Prostate gland (tissue), 2 donors: ENCODE results near the gene TRAPPC12. TPM values are rescaled to one million over a fixed set of nuclear protein-coding genes. Genes with fewer than 3 reads are reported as not detected.
"Not testable (repeated sequence)": the region's sequence is repeated elsewhere in the genome, so short reads cannot be mapped to it uniquely, and the experiment has no call there.

Experiments used
- DNase-seq: peaks from one replicate; pipeline ENCODE4 v3.0.0-alpha.2; 2019; ENCODE audit warnings: low spot score
- H3K27ac ChIP-seq, 2 donors: fragments of 200-600 bp; sonication (generic); 2 replicates each; pipeline ENCODE4 v1.5.1; 2017 to 2019
- H3K27me3 ChIP-seq: fragments of 200-600 bp; sonication (generic); replicated peaks from 2 replicates; pipeline ENCODE4 v1.5.1; 2019; ENCODE audit not compliant: insufficient read depth
- H3K36me3 ChIP-seq, 2 donors: fragments of 200-600 bp; sonication (generic); 1 replicate in 1 of 2; 2 replicates in 1 of 2; pipeline versions ENCODE4 v1.5.1 to v1.8.1; 2017 to 2019
- H3K4me1 ChIP-seq: fragments of 200-600 bp; sonication (generic); replicated peaks from 2 replicates; pipeline ENCODE4 v1.5.1; 2019
- H3K4me3 ChIP-seq, 2 donors: fragments of 200-600 bp; sonication (generic); 2 replicates each; pipeline ENCODE4 v1.5.1; 2017 to 2019
- H3K9me3 ChIP-seq: fragments of 200-600 bp; sonication (generic); 2 replicates; pipeline ENCODE4 v1.5.1; 2017
- POLR2A ChIP-seq: fragments of 450-650 bp; IDR thresholded peaks from one replicate; pipeline ENCODE4 v1.6.1; 2016; ENCODE audit warnings: antibody characterized with exemption, mild to moderate bottlenecking
- POLR2AphosphoS5 ChIP-seq: sonication (generic); formaldehyde crosslinking; IDR thresholded peaks from one replicate; pipeline ENCODE4 v1.6.1; 2017; ENCODE audit warnings: antibody characterized with exemption
- WGBS: methylation state at CpG from one replicate; pipeline ENCODE4 v1.1.5; 2018; 5-methylcytosine and 5-hydroxymethylcytosine counted together
- intact Hi-C: fragments of 100-400 bp; cut with DNase I; formaldehyde crosslinking; loops from one replicate; pipeline ENCODE4 v1.14.2; 2022
- total RNA-seq, 2 donors: library from RNA; depleted of rRNA; stranded (reverse); fragments of >200 nt; gene quantifications; one replicate each; pipeline ENCODE4 v1.1.0, GENCODE V29; 2016
- TF ChIP-seq, protein P1 (sequence below), 4 experiments: fragments of 200-600 bp in 2 of 4; fragments of 450-650 bp in 2 of 4; sonication (generic) in 2 of 4; IDR thresholded peaks; 1 replicate in 3 of 4; 2 replicates in 1 of 4; pipeline ENCODE4 v1.5.1; 2016 to 2019; ENCODE audit warnings: antibody characterized with exemption in 4 of 4, mild to moderate bottlenecking in 2 of 4, moderate library complexity in 2 of 4

Gene TRAPPC12
- total RNA-seq, 2 donors from 2014 or later: 114 to 128 TPM

DNA sequence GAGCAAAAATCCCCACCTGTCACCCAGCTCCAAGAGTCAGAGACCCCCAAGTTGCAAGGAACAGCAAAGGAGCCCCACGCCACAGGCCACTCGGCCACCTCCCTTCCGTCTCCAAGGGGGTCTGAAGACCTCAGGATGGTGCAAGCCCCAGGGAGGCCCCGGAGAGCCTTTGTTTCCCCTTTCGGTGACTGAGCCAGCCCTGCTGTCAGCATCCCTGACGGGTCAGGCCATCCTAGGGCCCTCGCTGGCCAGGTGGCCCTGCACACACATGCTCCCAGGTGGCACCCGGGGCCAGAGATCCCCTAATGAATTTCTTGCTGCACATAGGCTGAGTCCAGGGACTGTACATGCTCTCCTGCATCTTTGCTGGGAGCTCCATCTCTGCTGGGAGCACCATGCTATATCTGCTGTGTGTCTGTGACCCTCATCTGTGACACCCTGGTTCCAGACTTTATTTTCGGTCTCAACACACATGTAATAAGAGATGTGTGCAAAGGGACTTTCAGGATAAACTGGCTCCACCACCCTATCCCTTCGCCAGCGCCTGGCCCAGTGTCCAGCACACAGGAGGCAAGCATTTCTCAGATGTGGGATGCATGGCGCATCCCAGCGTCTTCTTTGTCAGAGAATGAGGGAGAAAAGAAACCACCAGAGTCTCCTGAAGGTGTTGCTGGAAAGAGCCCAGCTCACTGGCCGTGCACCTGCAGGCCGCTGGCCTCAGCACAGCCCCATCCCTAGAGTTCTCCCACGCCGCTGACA is 112.4 kb downstream of the TRAPPC12 start:
- Histone ChIP-seq H3K36me3 (peaks cover 0 to 9% of the 10 kb centered on the region in 2 donors), H3K27ac (no peak overlapping the region), H3K27me3 (no peaks in the 10 kb centered on the region), H3K4me1 (no peaks in the 10 kb centered on the region), H3K9me3 (no peaks in the 10 kb centered on the region), H3K4me3 (no peak overlapping the region)
- TF ChIP-seq POLR2AphosphoS5 (no peak), POLR2A (no peak)
- TF ChIP-seq, protein P1, sequence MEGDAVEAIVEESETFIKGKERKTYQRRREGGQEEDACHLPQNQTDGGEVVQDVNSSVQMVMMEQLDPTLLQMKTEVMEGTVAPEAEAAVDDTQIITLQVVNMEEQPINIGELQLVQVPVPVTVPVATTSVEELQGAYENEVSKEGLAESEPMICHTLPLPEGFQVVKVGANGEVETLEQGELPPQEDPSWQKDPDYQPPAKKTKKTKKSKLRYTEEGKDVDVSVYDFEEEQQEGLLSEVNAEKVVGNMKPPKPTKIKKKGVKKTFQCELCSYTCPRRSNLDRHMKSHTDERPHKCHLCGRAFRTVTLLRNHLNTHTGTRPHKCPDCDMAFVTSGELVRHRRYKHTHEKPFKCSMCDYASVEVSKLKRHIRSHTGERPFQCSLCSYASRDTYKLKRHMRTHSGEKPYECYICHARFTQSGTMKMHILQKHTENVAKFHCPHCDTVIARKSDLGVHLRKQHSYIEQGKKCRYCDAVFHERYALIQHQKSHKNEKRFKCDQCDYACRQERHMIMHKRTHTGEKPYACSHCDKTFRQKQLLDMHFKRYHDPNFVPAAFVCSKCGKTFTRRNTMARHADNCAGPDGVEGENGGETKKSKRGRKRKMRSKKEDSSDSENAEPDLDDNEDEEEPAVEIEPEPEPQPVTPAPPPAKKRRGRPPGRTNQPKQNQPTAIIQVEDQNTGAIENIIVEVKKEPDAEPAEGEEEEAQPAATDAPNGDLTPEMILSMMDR (IDR thresholded peaks at IDR 0.05): no peak
- no peak for DNase-seq
- intact Hi-C loops: no loop called here
- 92% methylated on average over 17 of the region's 17 CpGs for whole genome bisulfite sequencing

DNA sequence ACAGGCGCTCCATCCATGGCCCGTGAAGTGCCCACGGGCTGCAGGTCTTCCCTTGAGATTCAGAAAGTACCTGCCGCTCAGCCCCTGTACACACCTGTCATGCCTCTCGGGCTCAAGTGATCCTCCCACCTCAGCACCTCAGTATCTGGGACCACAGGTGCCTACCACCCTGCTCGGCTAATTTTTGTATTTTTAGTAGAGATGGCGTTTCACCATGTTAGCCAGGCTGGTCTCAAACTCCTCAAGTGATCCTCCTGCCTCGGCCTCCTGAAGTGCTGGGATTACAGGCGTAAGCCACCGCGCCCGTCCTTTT is 112.9 kb downstream of the TRAPPC12 start:
- WGBS: 91% methylated on average over 12 of the region's 12 CpGs
- H3K4me1 ChIP-seq, H3K9me3 ChIP-seq, H3K36me3 ChIP-seq, DNase-seq, H3K4me3 ChIP-seq, intact Hi-C loops, H3K27me3 ChIP-seq, H3K27ac ChIP-seq: not testable (repeated sequence)

DNA sequence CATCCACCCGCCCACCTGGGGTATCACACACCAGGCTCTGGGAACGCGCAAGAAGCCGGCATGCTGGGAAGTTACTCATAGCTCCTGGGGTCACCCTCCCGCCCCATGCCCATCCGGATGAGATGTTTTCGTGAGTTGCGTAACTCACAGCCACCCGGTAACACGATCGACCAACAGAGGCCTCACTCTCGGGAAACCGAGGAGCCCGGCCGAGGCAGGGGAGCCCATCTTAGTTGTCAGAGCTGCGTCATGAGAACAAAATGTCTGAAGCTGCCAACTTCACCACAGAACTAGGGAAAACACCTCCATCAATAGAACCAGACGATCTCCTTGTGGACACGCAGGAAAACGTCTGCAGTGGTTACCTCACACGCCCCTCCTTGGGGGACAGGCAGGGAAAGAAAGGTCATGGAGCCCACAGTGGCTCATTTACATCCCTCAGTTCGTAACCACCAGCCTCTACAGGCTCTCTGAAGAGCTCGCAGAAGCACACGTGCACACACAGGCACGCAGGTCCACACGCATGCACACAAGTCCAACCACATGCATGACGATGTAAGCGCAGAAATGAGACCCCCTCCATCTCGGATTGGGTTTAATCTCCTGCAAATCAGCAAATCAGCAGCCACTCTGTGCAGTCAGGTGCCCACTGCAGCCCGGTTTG is 113.6 kb downstream of the TRAPPC12 start:
- Histone ChIP-seq H3K9me3 (no peaks in the 10 kb centered on the region), H3K4me3 (no peak overlapping the region), H3K4me1 (no peaks in the 10 kb centered on the region), H3K36me3 (peaks cover 6 to 9% of the 10 kb centered on the region in 2 donors), H3K27me3 (no peaks in the 10 kb centered on the region), H3K27ac (no peak overlapping the region)
- no peak for TF ChIP-seq POLR2AphosphoS5
- no peak for TF ChIP-seq POLR2A
- TF ChIP-seq, protein P1 (IDR thresholded peaks at IDR 0.05): no peak
- intact Hi-C loops: no loop called here
- WGBS: 67% methylated on average over 28 of the region's 29 CpGs
- no peak for DNase-seq

DNA sequence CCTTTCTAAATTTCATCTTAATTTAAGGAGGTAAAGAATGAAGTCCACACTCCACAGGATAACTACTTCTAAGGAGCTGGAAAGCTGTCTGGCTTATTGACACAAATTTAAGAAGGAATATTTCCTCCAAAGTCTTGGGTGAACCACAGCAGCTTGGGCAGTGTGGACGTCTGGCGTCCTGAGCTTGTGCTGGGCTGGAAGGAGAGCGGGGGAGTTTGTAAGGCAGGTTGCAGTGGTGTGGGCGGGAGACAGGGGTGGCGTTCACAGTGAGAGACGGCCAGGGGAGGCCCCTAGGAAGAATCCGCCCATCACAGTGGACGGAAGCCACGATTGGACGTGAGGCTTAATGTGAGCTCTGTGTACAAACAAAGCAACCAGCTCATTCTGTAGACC is 114.1 kb downstream of the TRAPPC12 start:
- no peaks in the 10 kb centered on the region for H3K9me3 ChIP-seq
- TF ChIP-seq, protein P1 (IDR thresholded peaks at IDR 0.05): no peak
- no peak for TF ChIP-seq POLR2AphosphoS5
- no peak for TF ChIP-seq POLR2A
- intact Hi-C loops: no loop called here
- no peaks in the 10 kb centered on the region for H3K4me1 ChIP-seq
- no peak overlapping the region for H3K4me3 ChIP-seq
- no peak for DNase-seq
- H3K27me3 ChIP-seq: no peaks in the 10 kb centered on the region
- 17% methylated on average over 10 of the region's 10 CpGs for WGBS
- H3K36me3 ChIP-seq: peaks cover 6 to 9% of the 10 kb centered on the region in 2 donors
- no peak overlapping the region for H3K27ac ChIP-seq

DNA sequence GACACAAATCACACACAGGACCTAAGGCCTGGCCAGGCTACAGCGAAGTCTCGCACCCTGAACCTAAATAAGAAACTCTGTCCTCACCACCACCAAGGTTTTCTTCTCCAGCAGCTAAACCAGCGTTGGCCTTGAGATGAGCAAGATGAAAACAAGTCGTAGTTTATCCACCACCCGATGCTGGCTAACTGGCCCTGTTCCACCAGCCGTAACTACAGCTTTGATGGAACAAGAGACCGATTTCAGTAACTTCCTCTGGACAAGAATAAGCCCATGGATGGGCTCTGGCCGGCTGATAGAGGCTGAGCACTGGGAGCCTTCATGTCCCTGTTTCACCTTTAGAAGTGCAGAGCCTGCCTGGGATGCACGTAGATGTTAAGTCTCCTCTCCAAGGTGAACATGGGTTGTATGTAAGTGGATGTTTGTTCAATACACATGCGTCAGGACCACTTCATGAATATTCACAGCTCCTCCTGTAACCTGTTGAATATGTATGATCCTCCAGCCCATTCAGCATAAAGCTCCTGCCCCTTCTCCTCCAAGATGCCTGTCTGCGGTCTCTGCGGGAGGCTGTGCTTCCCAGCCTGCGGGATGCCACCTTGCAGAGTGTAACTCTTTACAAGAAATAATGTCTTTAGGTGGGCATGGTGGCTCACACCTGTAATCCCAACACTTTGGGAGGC is 115.6 kb downstream of the TRAPPC12 start:
- Histone ChIP-seq H3K27ac (no peak overlapping the region), H3K4me3 (no peak overlapping the region), H3K4me1 (no peaks in the 10 kb centered on the region), H3K36me3 (peaks cover 6 to 11% of the 10 kb centered on the region in 2 donors), H3K27me3 (no peaks in the 10 kb centered on the region), H3K9me3 (no peaks in the 10 kb centered on the region)
- 91% methylated on average over 13 of the region's 13 CpGs for WGBS
- intact Hi-C loops: no loop called here
- TF ChIP-seq POLR2A (no peak), POLR2AphosphoS5 (no peak)
- TF ChIP-seq, protein P1 (IDR thresholded peaks at IDR 0.05): no peak
- no peak for DNase-seq

DNA sequence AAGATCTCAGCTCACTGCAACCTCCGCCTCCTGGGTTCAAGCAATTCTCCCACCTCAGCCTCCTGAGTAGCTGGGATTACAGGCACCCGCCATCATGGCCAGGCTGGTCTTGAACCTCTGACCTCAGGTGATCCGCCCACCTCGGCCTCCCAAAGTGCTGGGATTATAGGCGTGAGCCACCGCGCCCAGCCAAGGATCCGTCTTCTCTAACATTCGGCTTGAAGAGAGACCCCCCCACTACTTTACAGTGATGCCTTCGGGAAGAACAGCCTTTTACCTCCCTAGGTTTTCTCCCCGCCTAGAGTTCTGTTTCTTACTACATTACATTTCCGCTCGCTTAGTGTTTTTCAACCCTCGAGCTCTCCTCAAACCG is 117.2 kb downstream of the TRAPPC12 start:
- intact Hi-C loops, H3K27me3 ChIP-seq, H3K27ac ChIP-seq, H3K4me1 ChIP-seq, H3K4me3 ChIP-seq, H3K9me3 ChIP-seq, DNase-seq: not testable (repeated sequence)
- H3K36me3 ChIP-seq: peaks cover 8 to 17% of the 10 kb centered on the region in 2 donors
- WGBS: 95% methylated on average over 15 of the region's 15 CpGs
